HG03520 (cell line): ENCODE measurements around the gene AIF1.

Experiments used
- ATAC-seq: cut with Tn5 transposase; IDR thresholded peaks from one replicate; pipeline ENCODE4 v1.9.1; 2021; ENCODE audit warnings: mild to moderate bottlenecking, moderate library complexity; ENCODE audit not compliant: unreplicated experiment

The AIF1 gene

GRCh38 chr6:31614684-31615578 lies at the start of gene AIF1:
AIF1 (plus strand) TSS chr6:31615234; CDS start chr6:31615330, 96 bp downstream.
- ATAC-seq = no peak

GRCh38 chr6:31567531-31568370 lies 47.3 kb upstream of the AIF1 start:
- no peak for ATAC-seq

GRCh38 chr6:31568537-31568961 lies 46.5 kb upstream of the AIF1 start:
- peak; percentile 68 for ATAC-seq

GRCh38 chr6:31569861-31570536 lies 45.0 kb upstream of the AIF1 start:
- no peak for ATAC-seq

GRCh38 chr6:31572041-31572911 lies 42.8 kb upstream of the AIF1 start, which contains the start of gene LTA:
LTA (plus strand) TSS chr6:31572289; CDS start chr6:31572743, 454 bp downstream.
- peak; percentile 39 for ATAC-seq

- no peak for ATAC-seq
These were observed 41.6 kb upstream of the AIF1 start for GRCh38 chr6:31573239-31574105.

- ATAC-seq = no peak
These were observed 40.6 kb upstream of the AIF1 start for GRCh38 chr6:31574106-31575061.

- ATAC-seq = no peak
These were observed 39.6 kb upstream of the AIF1 start, which contains the start of gene TNF for GRCh38 chr6:31575335-31575901. TNF (plus strand) TSS chr6:31575565; CDS start chr6:31575742, 177 bp downstream.

GRCh38 chr6:31575952-31576685 lies 38.9 kb upstream of the AIF1 start:
- no peak for ATAC-seq

GRCh38 chr6:31576897-31577578 lies 38.0 kb upstream of the AIF1 start:
- ATAC-seq = no peak

GRCh38 chr6:31577579-31577966 lies 37.5 kb upstream of the AIF1 start:
- ATAC-seq = no peak

- no peak for ATAC-seq
These were observed 36.6 kb upstream of the AIF1 start for GRCh38 chr6:31578184-31579118.

GRCh38 chr6:31579119-31579505 lies 35.9 kb upstream of the AIF1 start:
- ATAC-seq = no peak

GRCh38 chr6:31579546-31580437 lies 35.2 kb upstream of the AIF1 start:
- no peak for ATAC-seq
